Tibial nerve (tissue), 4 donors: Measurements from ENCODE around the gene EME2. TPM values are rescaled to one million over a fixed set of nuclear protein-coding genes. Genes with fewer than 3 reads are reported as not detected.
"Not testable (repeated sequence)": the region's sequence is repeated elsewhere in the genome, so short reads cannot be mapped to it uniquely, and the experiment has no call there.

Experiments
- DNase-seq, 2 donors: peaks; one replicate each; pipeline ENCODE4 v3.0.0-alpha.2; 2019; ENCODE audit warnings: low spot score in 2 of 2
- H3K27ac ChIP-seq, 4 donors: fragments of 200-600 bp; sonication (generic) in 3 of 4; one replicate each; pipeline ENCODE4 v1.5.1; 2017 to 2019; ENCODE audit warnings: mild to moderate bottlenecking in 1 of 4
- H3K27me3 ChIP-seq, 2 donors: fragments of 200-600 bp; sonication (generic) in 1 of 2; one replicate each; pipeline versions ENCODE4 v1.5.1 to v1.6.0; 2017 to 2019
- H3K36me3 ChIP-seq, 3 donors: fragments of 200-600 bp; sonication (generic); one replicate each; pipeline ENCODE4 v1.5.1; 2018 to 2019
- H3K4me1 ChIP-seq, 4 donors: fragments of 200-600 bp; sonication (generic) in 3 of 4; one replicate each; pipeline ENCODE4 v1.5.1; 2017 to 2019
- H3K4me3 ChIP-seq, 4 donors: fragments of 200-600 bp; sonication (generic) in 3 of 4; one replicate each; pipeline ENCODE4 v1.5.1; 2017 to 2019; ENCODE audit warnings: mild to moderate bottlenecking in 1 of 4, moderate library complexity in 1 of 4
- H3K9me3 ChIP-seq, 4 donors: fragments of 200-600 bp; sonication (generic) in 3 of 4; one replicate each; pipeline ENCODE4 v1.5.1; 2017 to 2019
- EP300 ChIP-seq, 2 donors: sonication (generic); formaldehyde crosslinking; IDR thresholded peaks; one replicate each; pipeline ENCODE4 v1.6.1; 2017; ENCODE audit warnings: antibody characterized with exemption in 2 of 2, mild to moderate bottlenecking in 1 of 2
- POLR2A ChIP-seq, 2 donors: fragments of 450-650 bp; IDR thresholded peaks; one replicate each; pipeline ENCODE4 v1.6.1; 2017; ENCODE audit warnings: antibody characterized with exemption in 2 of 2, mild to moderate bottlenecking in 2 of 2, moderate library complexity in 2 of 2
- WGBS, 2 donors: methylation state at CpG; one replicate each; pipeline ENCODE4 v1.1.5; 2018; 5-methylcytosine and 5-hydroxymethylcytosine counted together
- total RNA-seq, 4 donors: library from RNA; depleted of rRNA; stranded (reverse); fragments of >200 nt; gene quantifications; one replicate each; pipeline ENCODE4 v1.1.0, GENCODE V29; 2016
- TF ChIP-seq, protein P1 (sequence below), 5 experiments: fragments of 200-600 bp in 3 of 5; fragments of 450-650 bp in 2 of 5; sonication (generic) in 3 of 5; IDR thresholded peaks; one replicate each; pipeline ENCODE4 v1.5.1; 2016 to 2019; ENCODE audit warnings: antibody characterized with exemption in 5 of 5, mild to moderate bottlenecking in 3 of 5, moderate library complexity in 2 of 5

Gene EME2
- total RNA-seq, 4 donors from 2014 or later, result 13.2 to 41.4 (median 17.7) TPM

DNA sequence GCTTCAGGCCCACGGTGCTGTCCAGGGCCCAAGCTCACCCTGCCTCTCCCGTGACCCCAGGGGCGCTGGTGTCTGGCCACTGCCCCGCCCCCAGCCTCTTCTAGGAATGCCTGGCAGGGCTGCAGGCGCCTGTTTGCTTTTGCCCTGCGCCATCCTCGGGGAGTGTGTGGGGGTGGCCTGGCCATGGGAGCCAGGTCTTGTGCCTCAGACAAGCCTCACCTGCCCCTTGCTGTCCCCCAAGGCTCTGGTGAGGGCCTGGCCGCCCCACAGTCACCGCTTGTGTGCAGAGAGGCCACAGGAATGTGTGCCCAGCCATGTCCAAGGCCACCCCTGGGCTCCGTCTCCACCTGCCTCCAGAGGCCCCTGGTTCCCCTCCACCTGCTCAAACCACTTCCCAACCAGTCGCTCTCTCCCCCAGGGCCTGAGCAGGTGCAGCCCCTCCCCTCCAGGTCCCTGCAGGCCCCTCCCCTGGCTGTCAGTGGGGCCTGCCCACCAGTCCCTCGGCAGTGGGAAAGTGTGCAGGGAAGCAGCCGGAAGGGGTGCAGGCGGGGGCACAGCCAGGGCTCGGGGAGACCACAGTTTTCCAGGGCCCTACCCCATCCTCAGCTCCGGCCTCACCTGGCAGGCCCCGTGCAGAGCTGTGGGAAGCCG lies 21.7 kb downstream of the EME2 start:
- H3K27ac ChIP-seq, result no peak overlapping the region
- TF ChIP-seq POLR2A (IDR thresholded peaks at IDR 0.05), result no peak
- TF ChIP-seq, protein P1, sequence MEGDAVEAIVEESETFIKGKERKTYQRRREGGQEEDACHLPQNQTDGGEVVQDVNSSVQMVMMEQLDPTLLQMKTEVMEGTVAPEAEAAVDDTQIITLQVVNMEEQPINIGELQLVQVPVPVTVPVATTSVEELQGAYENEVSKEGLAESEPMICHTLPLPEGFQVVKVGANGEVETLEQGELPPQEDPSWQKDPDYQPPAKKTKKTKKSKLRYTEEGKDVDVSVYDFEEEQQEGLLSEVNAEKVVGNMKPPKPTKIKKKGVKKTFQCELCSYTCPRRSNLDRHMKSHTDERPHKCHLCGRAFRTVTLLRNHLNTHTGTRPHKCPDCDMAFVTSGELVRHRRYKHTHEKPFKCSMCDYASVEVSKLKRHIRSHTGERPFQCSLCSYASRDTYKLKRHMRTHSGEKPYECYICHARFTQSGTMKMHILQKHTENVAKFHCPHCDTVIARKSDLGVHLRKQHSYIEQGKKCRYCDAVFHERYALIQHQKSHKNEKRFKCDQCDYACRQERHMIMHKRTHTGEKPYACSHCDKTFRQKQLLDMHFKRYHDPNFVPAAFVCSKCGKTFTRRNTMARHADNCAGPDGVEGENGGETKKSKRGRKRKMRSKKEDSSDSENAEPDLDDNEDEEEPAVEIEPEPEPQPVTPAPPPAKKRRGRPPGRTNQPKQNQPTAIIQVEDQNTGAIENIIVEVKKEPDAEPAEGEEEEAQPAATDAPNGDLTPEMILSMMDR (IDR thresholded peaks at IDR 0.05), result no peak
- no peak for TF ChIP-seq EP300 (IDR thresholded peaks at IDR 0.05)
- H3K36me3 ChIP-seq, result peaks cover 0 to 51% (median 4%) of the 10 kb centered on the region in 3 donors
- WGBS, 2 donors, result 60 to 62% methylated on average over 9 to 16 of the region's 18 CpGs
- H3K4me1 ChIP-seq, result peaks cover 0 to 8% (median 0%) of the 10 kb centered on the region in 4 donors
- H3K9me3 ChIP-seq, result peaks cover 0 to 15% (median 0%) of the 10 kb centered on the region in 4 donors
- no peak for DNase-seq
- H3K27me3 ChIP-seq, result no peaks in the 10 kb centered on the region
- H3K4me3 ChIP-seq, result no peak overlapping the region

- no peak for TF ChIP-seq POLR2A (IDR thresholded peaks at IDR 0.05)
- TF ChIP-seq EP300 (IDR thresholded peaks at IDR 0.05), result no peak
- TF ChIP-seq, protein P1 (IDR thresholded peaks at IDR 0.05), result no peak
- peaks cover 0 to 43% (median 0%) of the 10 kb centered on the region in 3 donors for H3K36me3 ChIP-seq
- H3K27me3 ChIP-seq, result no peaks in the 10 kb centered on the region
- WGBS, 2 donors, result 85% methylated on average over 28 to 32 of the region's 32 CpGs
- H3K27ac ChIP-seq, result no peak overlapping the region
- H3K9me3 ChIP-seq, result peaks cover 0 to 15% (median 0%) of the 10 kb centered on the region in 4 donors
- no peak for DNase-seq
- no peak overlapping the region for H3K4me3 ChIP-seq
- peaks cover 0 to 8% (median 0%) of the 10 kb centered on the region in 4 donors for H3K4me1 ChIP-seq
Observed at GRCh38 chr16:1794908-1795666, 22.5 kb downstream of the EME2 start.

GRCh38 chr16:1799263-1799662 lies 26.7 kb downstream of the EME2 start:
- not testable (repeated sequence) for DNase-seq, H3K4me3 ChIP-seq
- 87 to 92% methylated on average over 5 of the region's 5 CpGs for WGBS, 2 donors

DNA sequence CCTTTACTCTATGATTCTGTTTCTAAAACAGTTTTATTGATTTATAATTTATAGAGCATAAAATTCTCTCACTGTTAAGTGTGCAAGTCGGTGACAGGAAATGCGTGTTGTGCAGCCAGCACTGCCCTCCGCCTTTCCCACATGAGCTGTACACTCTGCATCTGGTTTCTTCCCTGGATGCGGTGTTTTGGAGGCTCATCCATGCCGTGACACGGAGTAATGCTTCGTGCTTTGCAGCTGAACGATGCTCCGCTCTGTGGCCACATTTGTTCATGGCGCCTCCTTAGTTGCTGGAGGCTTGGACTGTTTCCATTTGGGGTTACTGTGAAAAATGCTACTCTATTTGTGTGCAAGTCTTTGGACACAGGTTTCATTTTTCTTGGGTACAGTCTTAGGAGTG lies 28.1 kb downstream of the EME2 start:
- no peak for DNase-seq
- Histone ChIP-seq H3K27me3 (no peaks in the 10 kb centered on the region), H3K4me3 (no peak overlapping the region), H3K36me3 (peaks cover 0 to 17% (median 0%) of the 10 kb centered on the region in 3 donors), H3K27ac (no peak overlapping the region), H3K4me1 (no peaks in the 10 kb centered on the region), H3K9me3 (peaks cover 0 to 15% (median 0%) of the 10 kb centered on the region in 4 donors)
- TF ChIP-seq EP300 (IDR thresholded peaks at IDR 0.05) (no peak), POLR2A (IDR thresholded peaks at IDR 0.05) (no peak)
- TF ChIP-seq, protein P1 (IDR thresholded peaks at IDR 0.05), result no peak
- 81% methylated on average over 10 of the region's 10 CpGs for WGBS, 2 donors

More at GRCh38 chr16:1799263-1799662, 26.7 kb downstream of the EME2 start:
- not testable (repeated sequence) for H3K4me1 ChIP-seq, H3K27me3 ChIP-seq, H3K27ac ChIP-seq
- Histone ChIP-seq H3K36me3 (peaks cover 0 to 12% (median 0%) of the 10 kb centered on the region in 3 donors), H3K9me3 (peaks cover 0 to 15% (median 0%) of the 10 kb centered on the region in 4 donors)

GRCh38 chr16:1807626-1808025 lies 35.0 kb downstream of the EME2 start:
- H3K27ac ChIP-seq, result no peak overlapping the region
- peaks cover 0 to 58% (median 12%) of the 10 kb centered on the region in 3 donors for H3K36me3 ChIP-seq
- no peaks in the 10 kb centered on the region for H3K27me3 ChIP-seq
- no peak overlapping the region for H3K4me3 ChIP-seq
- 75 to 90% methylated on average over 10 of the region's 10 CpGs for WGBS, 2 donors
- TF ChIP-seq, protein P1 (IDR thresholded peaks at IDR 0.05), result no peak
- no peak for TF ChIP-seq EP300 (IDR thresholded peaks at IDR 0.05)
- no peak for TF ChIP-seq POLR2A (IDR thresholded peaks at IDR 0.05)
- peaks cover 0 to 2% (median 0%) of the 10 kb centered on the region in 4 donors for H3K4me1 ChIP-seq
- H3K9me3 ChIP-seq, result no peaks in the 10 kb centered on the region
- DNase-seq, result no peak
